GM12878 (cell line): Measurements from ENCODE around the gene ARHGAP15. TPM values are rescaled to one million over a fixed set of nuclear protein-coding genes. Genes with fewer than 3 reads are reported as not detected.

Experiments used
- ATAC-seq: fragments of 200-7000 bp; cut with Tn5 transposase; 3 replicates; pipeline ENCODE4 v1.9.1; 2020; ENCODE audit warnings: mild to moderate bottlenecking, moderate library complexity
- BruUV-seq: library from RNA; stranded (reverse); fragments of 400-500 nt; replicated peaks from 2 replicates; lab custom pipeline; 2021; lab: Mats Ljungman, UMichigan
- CTCF ChIA-PET: fragments of 300-600 bp; sonication (Branson Sonifier 250); formaldehyde crosslinking; extraction: SDS; loops from one replicate; lab custom pipeline; 2021; ENCODE audit warnings: inconsistent platforms; lab: Yijun Ruan, JAX
- POLR2A ChIA-PET: fragments of 350-600 bp; formaldehyde crosslinking; extraction: SDS; loops from one replicate; lab custom pipeline; 2021; ENCODE audit warnings: inconsistent platforms; lab: Charles Lee
- RAD21 ChIA-PET: fragments of 300-600 bp; sonication (Branson Sonifier 250); formaldehyde crosslinking; loops from one replicate; lab custom pipeline; 2023; ENCODE audit warnings: antibody characterized with exemption; ENCODE audit not compliant: unreplicated experiment; lab: Charles Lee
- SMC1A ChIA-PET: fragments of 300-600 bp; sonication (Branson Sonifier 250); formaldehyde crosslinking; loops from one replicate; lab custom pipeline; 2023; ENCODE audit not compliant: unreplicated experiment, uncharacterized antibody; lab: Charles Lee
- DNase-seq: peaks from one replicate; pipeline ENCODE4 v3.0.0-alpha.2; 2011; ENCODE audit warnings: low read depth, low spot score
- FAIRE-seq: peaks from 3 replicates; lab custom pipeline; 2011; peaks lifted over from hg19 to GRCh38; lab: Jason Lieb, UNC
- H2AFZ ChIP-seq: 2 replicates; pipeline ENCODE4 v1.6.0; 2011; ENCODE audit warnings: low read depth, low read length, control low read depth; ENCODE audit not compliant: control insufficient read depth
- H3K27ac ChIP-seq: 2 replicates; pipeline ENCODE4 v1.5.1; 2011; ENCODE audit warnings: control low read depth; ENCODE audit not compliant: control insufficient read depth, insufficient read depth
- H3K27me3 ChIP-seq, 2 experiments: replicated peaks in 1 of 2; 2 replicates each; pipeline versions ENCODE4 v1.6.0 to v1.6.1; 2011; ENCODE audit warnings: low read length in 1 of 2; ENCODE audit not compliant: control insufficient read depth in 2 of 2, insufficient read depth in 2 of 2
- H3K36me3 ChIP-seq, 2 experiments: 2 replicates each; pipeline ENCODE4 v1.5.1; 2011; ENCODE audit warnings: low read length in 1 of 2; ENCODE audit not compliant: control insufficient read depth in 2 of 2, insufficient read depth in 2 of 2
- H3K4me1 ChIP-seq: 2 replicates; pipeline ENCODE4 v1.6.1; 2011; ENCODE audit warnings: mild to moderate bottlenecking, low read length, moderate library complexity, mixed read lengths; ENCODE audit not compliant: control insufficient read depth, insufficient read depth
- H3K4me2 ChIP-seq: 2 replicates; pipeline ENCODE4 v1.6.0; 2011; ENCODE audit warnings: control low read depth; ENCODE audit not compliant: control insufficient read depth, insufficient read depth
- H3K4me3 ChIP-seq: fragments of 200-600 bp; sonication (generic); 2 replicates; pipeline ENCODE4 v1.5.1; 2016
- H3K79me2 ChIP-seq: 2 replicates; pipeline ENCODE4 v1.6.0; 2011; ENCODE audit warnings: low read length; ENCODE audit not compliant: control insufficient read depth, insufficient read depth
- H3K9ac ChIP-seq: 2 replicates; pipeline ENCODE4 v1.8.0; 2011; ENCODE audit warnings: low read length, control low read depth, mixed read lengths; ENCODE audit not compliant: control insufficient read depth, insufficient read depth
- H3K9me3 ChIP-seq: replicated peaks from 3 replicates; pipeline ENCODE4 v1.5.1; 2011; ENCODE audit warnings: mild to moderate bottlenecking, low read length; ENCODE audit not compliant: control insufficient read depth, insufficient read depth
- H4K20me1 ChIP-seq: 2 replicates; pipeline ENCODE4 v1.6.0; 2011; ENCODE audit not compliant: control insufficient read depth, insufficient read depth
- CUX1 ChIP-seq: IDR thresholded peaks from 2 replicates; pipeline ENCODE4 v1.6.1; 2012; ENCODE audit warnings: improper control_type of control experiment, low read depth, low read length; ENCODE audit not compliant: insufficient replicate concordance
- EGR1 ChIP-seq, 2 experiments: IDR thresholded peaks; 1 replicate in 1 of 2; 2 replicates in 1 of 2; pipeline ENCODE4 v1.6.1; 2011 to 2012; ENCODE audit warnings: low read depth in 2 of 2, low read length in 2 of 2, borderline replicate concordance in 1 of 2, mild to moderate bottlenecking in 1 of 2, moderate library complexity in 1 of 2
- HCFC1 ChIP-seq: fragments of 150-350 bp; IDR thresholded peaks from 2 replicates; pipeline ENCODE4 v1.6.1; 2014; ENCODE audit warnings: low read length
- IKZF2 ChIP-seq, 2 experiments: fragments of 450-650 bp; IDR thresholded peaks; 2 replicates each; pipeline ENCODE4 v1.6.1; 2017; ENCODE audit warnings: mild to moderate bottlenecking in 2 of 2, moderate library complexity in 2 of 2
- NR2F1 ChIP-seq: fragments of 450-650 bp; conservative IDR thresholded peaks from 2 replicates; pipeline ENCODE4 v1.6.1; 2017; ENCODE audit warnings: mild to moderate bottlenecking
- POLR2AphosphoS5 ChIP-seq: IDR thresholded peaks from 2 replicates; pipeline ENCODE4 v1.6.1; 2011; ENCODE audit warnings: mild to moderate bottlenecking, low read length, inconsistent platforms
- POU2F2 ChIP-seq: IDR thresholded peaks from 3 replicates; pipeline ENCODE4 v1.6.1; 2011; ENCODE audit warnings: low read depth, mild to moderate bottlenecking, low read length, borderline replicate concordance
- SMAD5 ChIP-seq: IDR thresholded peaks from 2 replicates; pipeline ENCODE4 v1.6.1; 2016; ENCODE audit warnings: antibody characterized with exemption, low read depth
- WGBS: methylation state at CpG from one replicate; pipeline ENCODE4 v1.1.6; 2016; ENCODE audit warnings: low lambda C conversion rate; ENCODE audit not compliant: insufficient replicate concordance, insufficient coverage; ENCODE audit errors: missing lambda C conversion rate; 5-methylcytosine and 5-hydroxymethylcytosine counted together
- in situ Hi-C: fragments of 300-500 bp; cut with MboI; formaldehyde crosslinking; loops from 9 replicates; pipeline ENCODE4 v1.14.3; 2018; ENCODE audit warnings: mixed read lengths
- intact Hi-C: fragments of 100-400 bp; cut with micrococcal nuclease; formaldehyde crosslinking; loops from one replicate; pipeline ENCODE4 v1.14.2; 2022; ENCODE audit not compliant: unreplicated experiment
- polyA plus RNA-seq, 11 experiments: library from polyadenylated mRNA; depleted of rRNA in 4 of 11; unstranded in 6 of 11; stranded (reverse) in 5 of 11; fragments of >200 nt; fragmentation: Nextera tagmentation in 4 of 11; fragmentation: Illumina TruSeq in 1 of 11; extraction: Ambion mirVana in 4 of 11; extraction: Trizol in 1 of 11; gene quantifications; 1 replicate in 1 of 11; 2 replicates in 10 of 11; pipeline versions ENCODE4 v1.2.1 to v1.2.3, GENCODE V29; 2011 to 2016; ENCODE audit warnings: inconsistent platforms in 2 of 11, missing spikeins in 2 of 11, low read depth in 1 of 11
- total RNA-seq, 4 experiments: library from RNA; depleted of rRNA in 3 of 4; stranded (reverse); fragments of >200 nt in 3 of 4; fragmentation: Illumina TruSeq in 1 of 4; extraction: Trizol in 1 of 4; gene quantifications; 2 replicates each; pipeline versions ENCODE4 v1.2.1 to v1.2.3, GENCODE V29; 2013 to 2021
- TF ChIP-seq, protein P1 (sequence below): fragments of 450-650 bp; IDR thresholded peaks from 2 replicates; pipeline ENCODE4 v1.6.1; 2017; ENCODE audit warnings: borderline replicate concordance
- TF ChIP-seq, protein P2 (sequence below): fragments of 450-650 bp; IDR thresholded peaks from 2 replicates; pipeline ENCODE4 v1.6.1; 2017; ENCODE audit warnings: mild to moderate bottlenecking, moderate library complexity

The ARHGAP15 gene
- total and polyA plus RNA-seq, 10 of the 15 experiments (the other 5 are each of a cell fraction or from before 2014, with no cell fraction given), result 38.0 to 92.6 (median 66.7) TPM

GRCh38 chr2:143259368-143259958 lies 130.2 kb downstream of the ARHGAP15 start:
- CTCF ChIA-PET, result interaction anchor here (0.6 to 8.6 kb wide), 52 partner anchors 8 to 629 kb away, joined by 3 to 187 read pairs (median 6); partner anchors contain the start of gene ARHGAP15
- in situ Hi-C loops, result loop anchor here (5.0 kb wide), 1 partner anchor 147 kb away; no protein-coding TSS in a partner anchor
- peak overlapping the region; percentile 24; the same call in 1 of the 2 replicates for H3K4me2 ChIP-seq
- no peak for TF ChIP-seq SMAD5
- TF ChIP-seq EGR1 (IDR thresholded peaks at IDR 0.05; ENCODE audit: borderline replicate concordance in 1 of 2, low read depth in 2 of 2, low read length in 2 of 2), result no peak
- no peak for TF ChIP-seq POLR2AphosphoS5
- TF ChIP-seq, protein P1, sequence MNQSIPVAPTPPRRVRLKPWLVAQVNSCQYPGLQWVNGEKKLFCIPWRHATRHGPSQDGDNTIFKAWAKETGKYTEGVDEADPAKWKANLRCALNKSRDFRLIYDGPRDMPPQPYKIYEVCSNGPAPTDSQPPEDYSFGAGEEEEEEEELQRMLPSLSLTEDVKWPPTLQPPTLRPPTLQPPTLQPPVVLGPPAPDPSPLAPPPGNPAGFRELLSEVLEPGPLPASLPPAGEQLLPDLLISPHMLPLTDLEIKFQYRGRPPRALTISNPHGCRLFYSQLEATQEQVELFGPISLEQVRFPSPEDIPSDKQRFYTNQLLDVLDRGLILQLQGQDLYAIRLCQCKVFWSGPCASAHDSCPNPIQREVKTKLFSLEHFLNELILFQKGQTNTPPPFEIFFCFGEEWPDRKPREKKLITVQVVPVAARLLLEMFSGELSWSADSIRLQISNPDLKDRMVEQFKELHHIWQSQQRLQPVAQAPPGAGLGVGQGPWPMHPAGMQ, result no peak
- peak; percentile 13 for TF ChIP-seq CUX1
- TF ChIP-seq IKZF2 (IDR thresholded peaks at IDR 0.05), result no peak
- no peak for TF ChIP-seq NR2F1
- TF ChIP-seq, protein P2, sequence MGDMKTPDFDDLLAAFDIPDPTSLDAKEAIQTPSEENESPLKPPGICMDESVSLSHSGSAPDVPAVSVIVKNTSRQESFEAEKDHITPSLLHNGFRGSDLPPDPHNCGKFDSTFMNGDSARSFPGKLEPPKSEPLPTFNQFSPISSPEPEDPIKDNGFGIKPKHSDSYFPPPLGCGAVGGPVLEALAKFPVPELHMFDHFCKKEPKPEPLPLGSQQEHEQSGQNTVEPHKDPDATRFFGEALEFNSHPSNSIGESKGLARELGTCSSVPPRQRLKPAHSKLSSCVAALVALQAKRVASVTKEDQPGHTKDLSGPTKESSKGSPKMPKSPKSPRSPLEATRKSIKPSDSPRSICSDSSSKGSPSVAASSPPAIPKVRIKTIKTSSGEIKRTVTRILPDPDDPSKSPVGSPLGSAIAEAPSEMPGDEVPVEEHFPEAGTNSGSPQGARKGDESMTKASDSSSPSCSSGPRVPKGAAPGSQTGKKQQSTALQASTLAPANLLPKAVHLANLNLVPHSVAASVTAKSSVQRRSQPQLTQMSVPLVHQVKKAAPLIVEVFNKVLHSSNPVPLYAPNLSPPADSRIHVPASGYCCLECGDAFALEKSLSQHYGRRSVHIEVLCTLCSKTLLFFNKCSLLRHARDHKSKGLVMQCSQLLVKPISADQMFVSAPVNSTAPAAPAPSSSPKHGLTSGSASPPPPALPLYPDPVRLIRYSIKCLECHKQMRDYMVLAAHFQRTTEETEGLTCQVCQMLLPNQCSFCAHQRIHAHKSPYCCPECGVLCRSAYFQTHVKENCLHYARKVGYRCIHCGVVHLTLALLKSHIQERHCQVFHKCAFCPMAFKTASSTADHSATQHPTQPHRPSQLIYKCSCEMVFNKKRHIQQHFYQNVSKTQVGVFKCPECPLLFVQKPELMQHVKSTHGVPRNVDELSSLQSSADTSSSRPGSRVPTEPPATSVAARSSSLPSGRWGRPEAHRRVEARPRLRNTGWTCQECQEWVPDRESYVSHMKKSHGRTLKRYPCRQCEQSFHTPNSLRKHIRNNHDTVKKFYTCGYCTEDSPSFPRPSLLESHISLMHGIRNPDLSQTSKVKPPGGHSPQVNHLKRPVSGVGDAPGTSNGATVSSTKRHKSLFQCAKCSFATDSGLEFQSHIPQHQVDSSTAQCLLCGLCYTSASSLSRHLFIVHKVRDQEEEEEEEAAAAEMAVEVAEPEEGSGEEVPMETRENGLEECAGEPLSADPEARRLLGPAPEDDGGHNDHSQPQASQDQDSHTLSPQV, result no peak
- no peak for TF ChIP-seq HCFC1
- peak; percentile 89; the same call in 1 of the 3 replicates for TF ChIP-seq POU2F2

More at GRCh38 chr2:143259368-143259958, 130.2 kb downstream of the ARHGAP15 start:
- intact Hi-C loops, result loop anchor here (1.0 to 2.0 kb wide), 4 partner anchors 37 to 225 kb away; no protein-coding TSS in a partner anchor
- no peak overlapping the region for H3K9ac ChIP-seq
- no peak overlapping the region for H3K4me3 ChIP-seq
- SMC1A ChIA-PET, result interaction anchor here (0.5 to 8.7 kb wide), 20 partner anchors 9 to 689 kb away, joined by 3 to 164 read pairs (median 5); no protein-coding TSS in a partner anchor
- H3K36me3 ChIP-seq, result peaks cover 3 to 4% of the 10 kb centered on the region in 2 experiments; a peak in 2 of 4 replicates
- H3K27me3 ChIP-seq, result no peaks in the 10 kb centered on the region
- RAD21 ChIA-PET, result interaction anchor here (0.5 to 9.5 kb wide), 15 partner anchors 36 to 1072 kb away, joined by 3 to 115 read pairs (median 4); partner anchors contain the start of gene ARHGAP15
- peak; percentile 92 for FAIRE-seq
- no peaks in the 10 kb centered on the region; the same call in 1 of the 2 replicates for H3K79me2 ChIP-seq
- peaks cover 2% of the 10 kb centered on the region; the same call in 1 of the 3 replicates for H3K9me3 ChIP-seq
- no TSS peak for BruUV-seq
- H3K4me1 ChIP-seq, result peaks cover 17% of the 10 kb centered on the region; the same call in 1 of the 2 replicates
- H4K20me1 ChIP-seq, result no peaks in the 10 kb centered on the region
- H3K27ac ChIP-seq, result no peak overlapping the region
- peak overlapping the region; percentile 64 for H2AFZ ChIP-seq
- peak; percentile 83 for ATAC-seq
- POLR2A ChIA-PET, result no interaction called here
- 15% methylated on average over 5 of the region's 5 CpGs for WGBS
- DNase-seq, result peak; percentile 36
